ENCODE measurements around the gene BICD2.

Gene BICD2

GRCh38 chr9:92747459-92748232 is 17.0 kb downstream of the BICD2 start:
- DNase-seq: peak; percentile 17

- peak; percentile 33 for DNase-seq
These were observed 17.8 kb downstream of the BICD2 start for GRCh38 chr9:92746567-92747458.

GRCh38 chr9:92745881-92746280 is 18.8 kb downstream of the BICD2 start:
- no peak for DNase-seq

GRCh38 chr9:92745331-92745730 is 19.3 kb downstream of the BICD2 start:
- no peak for DNase-seq

- DNase-seq: no peak
These were observed 23.7 kb downstream of the BICD2 start for GRCh38 chr9:92740969-92741368.

- no peak for DNase-seq
These were observed 24.1 kb downstream of the BICD2 start for GRCh38 chr9:92740446-92740961.

- no peak for DNase-seq
These were observed 24.6 kb downstream of the BICD2 start for GRCh38 chr9:92740009-92740408.

- DNase-seq: peak; percentile 18
These were observed 25.2 kb downstream of the BICD2 start for GRCh38 chr9:92739346-92739970.

- peak; percentile 40 for DNase-seq
These were observed 26.0 kb downstream of the BICD2 start for GRCh38 chr9:92738661-92739081.

- DNase-seq: peak; percentile 18
These were observed 26.9 kb downstream of the BICD2 start for GRCh38 chr9:92737611-92738299.

GRCh38 chr9:92737216-92737606 is 27.4 kb downstream of the BICD2 start:
- DNase-seq: no peak

GRCh38 chr9:92736563-92737215 is 27.9 kb downstream of the BICD2 start:
- peak; percentile 21 for DNase-seq

GRCh38 chr9:92735636-92736562 is 28.7 kb downstream of the BICD2 start:
- no peak for DNase-seq

GRCh38 chr9:92734931-92735635 is 29.6 kb downstream of the BICD2 start:
- peak; percentile 15 for DNase-seq

GRCh38 chr9:92730897-92731296 is 33.7 kb downstream of the BICD2 start:
- no peak for DNase-seq

- no peak for DNase-seq
These were observed 34.9 kb downstream of the BICD2 start for GRCh38 chr9:92729735-92730155.

GRCh38 chr9:92728831-92729734 is 35.5 kb downstream of the BICD2 start:
- DNase-seq: peak; percentile 27

GRCh38 chr9:92727716-92728700 is 36.6 kb downstream of the BICD2 start:
- DNase-seq: peak; percentile 16
